UCSD-AML1 (cell line): ENCODE results near the gene MOGAT2.
"Not testable (repeated sequence)": the region's sequence is repeated elsewhere in the genome, so short reads cannot be mapped to it uniquely, and the experiment has no call there.

Source experiments
- DNase-seq: peaks from one replicate; lab custom pipeline; 2025; ENCODE audit not compliant: unreplicated experiment; lab: John Stamatoyannopoulos, UW

MOGAT2 gene

DNA sequence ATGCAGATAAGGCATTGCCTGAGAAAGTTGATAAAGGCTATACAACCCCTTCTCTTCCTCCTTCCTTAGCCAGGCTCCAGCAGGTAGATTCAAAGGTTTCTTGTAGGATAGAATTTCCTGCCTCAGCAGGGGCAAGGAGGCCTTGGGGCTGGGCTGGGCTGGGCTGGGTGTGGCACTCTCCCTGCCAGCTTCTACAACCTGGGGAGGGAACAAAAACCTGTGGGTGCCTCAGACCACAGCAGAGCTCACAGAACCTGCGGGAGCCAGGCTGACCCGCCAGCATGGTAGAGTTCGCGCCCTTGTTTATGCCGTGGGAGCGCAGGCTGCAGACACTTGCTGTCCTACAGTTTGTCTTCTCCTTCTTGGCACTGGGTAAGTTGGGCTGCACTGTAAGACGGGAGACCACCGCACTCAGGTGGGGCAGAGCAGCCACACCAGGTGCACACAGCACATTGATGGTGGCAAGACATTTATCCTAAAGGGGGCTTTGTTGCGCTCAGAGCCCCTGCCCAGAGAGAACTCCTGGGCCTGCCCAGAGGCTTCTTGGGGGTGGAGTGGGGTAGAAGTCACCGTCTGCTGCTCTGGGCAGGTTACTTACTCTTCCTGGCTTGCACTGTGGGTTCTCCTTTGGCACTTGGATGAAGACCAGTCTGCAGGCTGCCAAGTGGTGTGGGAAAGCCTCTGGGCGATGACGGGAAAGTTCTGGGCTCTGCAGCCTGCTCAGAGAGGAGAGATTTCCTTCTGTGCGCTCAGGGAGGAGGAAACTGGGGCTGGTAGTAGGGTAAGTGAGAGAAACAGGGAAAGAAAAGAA lies at the start of gene MOGAT2:
TSS of gene MOGAT2 (plus strand) at position 231 of the 811 bp plus-strand sequence. CDS start at position 282, 51 bp downstream.
- DNase-seq: no peak

DNA sequence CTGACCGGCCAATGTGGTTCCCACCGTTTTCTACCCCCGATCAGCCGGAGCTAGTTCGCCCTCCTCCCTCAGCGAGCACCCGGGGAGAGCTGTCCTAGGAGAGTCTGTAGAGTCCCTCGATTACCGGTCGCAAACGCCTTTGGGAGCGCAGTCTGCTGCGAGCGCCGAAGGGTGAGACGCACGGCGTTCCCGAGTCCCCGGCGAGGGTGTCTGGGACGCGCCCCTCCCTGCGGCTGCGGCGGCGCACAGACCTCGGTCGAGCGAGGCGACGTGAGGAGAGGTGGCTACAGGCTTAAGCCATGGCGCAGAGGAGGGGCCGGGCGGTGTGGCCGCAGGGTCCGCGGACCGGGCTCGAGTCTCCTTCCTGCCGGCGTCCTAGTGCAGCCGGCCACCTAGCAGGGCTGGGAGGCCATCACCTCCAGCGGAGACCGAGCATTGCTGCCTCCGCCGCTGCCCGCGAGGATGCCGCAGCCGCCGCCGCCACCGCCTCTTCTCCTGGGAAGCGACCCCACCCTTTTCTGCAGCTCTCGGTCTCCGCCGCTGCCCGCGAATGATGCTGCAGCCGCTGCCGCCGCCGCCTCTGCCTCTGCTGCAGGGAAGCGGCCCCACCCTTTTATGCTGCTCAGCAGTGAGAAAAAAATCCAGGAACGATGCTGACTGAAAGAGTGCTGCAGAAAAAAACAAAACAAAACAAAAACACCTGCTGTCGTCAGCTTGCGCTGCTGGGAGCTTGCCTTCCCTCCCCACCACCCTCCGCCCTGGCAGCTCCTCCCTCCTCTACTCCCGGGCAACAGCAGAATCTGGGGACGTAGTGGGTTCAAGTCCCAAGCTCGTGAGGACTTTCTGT lies 49.0 kb upstream of the MOGAT2 start, which contains the start of gene MAP6:
TSS of gene MAP6 (minus strand) at position 588 of the 847 bp plus-strand sequence. CDS start 669 bp downstream, outside the sequence.
- DNase-seq: no peak

DNA sequence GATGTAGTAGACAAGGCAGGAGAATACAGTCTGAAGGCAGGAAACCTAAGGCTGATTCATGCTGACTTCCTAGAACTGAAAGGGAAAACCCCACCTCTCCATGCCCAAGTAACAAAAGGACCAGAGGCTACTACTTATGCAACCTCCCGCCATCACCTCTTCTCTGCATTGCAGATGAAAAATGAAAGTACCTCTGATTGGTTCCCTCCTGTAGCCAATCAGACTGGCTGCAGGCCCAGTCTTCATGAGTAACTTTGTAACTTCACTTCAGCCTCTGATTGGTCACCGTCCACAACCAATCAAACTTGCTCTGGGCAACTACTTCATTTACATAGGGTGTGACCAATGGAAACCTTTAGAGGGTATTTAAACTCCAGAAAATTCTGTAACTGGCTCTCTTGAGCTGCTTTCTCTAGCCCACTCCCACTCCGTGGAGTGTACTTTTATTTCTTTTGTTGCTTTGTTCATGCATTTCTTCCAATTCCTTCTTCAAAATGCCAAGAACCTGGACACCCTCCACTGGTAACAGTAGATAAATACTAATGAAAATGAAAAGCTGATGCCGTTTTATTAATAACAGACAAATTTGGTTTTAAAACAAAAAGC lies 43.6 kb upstream of the MOGAT2 start:
- DNase-seq: no peak

DNA sequence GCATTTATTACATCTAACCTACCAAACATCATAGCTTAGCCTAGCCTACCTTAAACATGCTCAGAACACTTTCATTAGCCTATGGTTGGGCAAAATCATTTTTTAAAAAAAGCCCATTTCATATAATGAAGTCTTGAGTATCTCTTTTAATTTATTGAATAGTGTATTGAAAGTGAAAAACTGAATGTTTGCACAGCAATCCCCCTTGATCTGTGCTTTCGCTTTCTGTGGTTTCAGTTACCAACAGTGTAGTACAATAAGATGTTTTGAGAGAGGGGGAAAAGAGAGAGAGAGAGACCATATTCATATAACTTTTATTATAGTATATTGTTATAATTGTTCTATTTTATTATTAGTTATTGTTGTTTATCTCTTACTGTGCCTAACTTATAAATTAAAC lies 40.4 kb upstream of the MOGAT2 start:
- DNase-seq: no peak

DNA sequence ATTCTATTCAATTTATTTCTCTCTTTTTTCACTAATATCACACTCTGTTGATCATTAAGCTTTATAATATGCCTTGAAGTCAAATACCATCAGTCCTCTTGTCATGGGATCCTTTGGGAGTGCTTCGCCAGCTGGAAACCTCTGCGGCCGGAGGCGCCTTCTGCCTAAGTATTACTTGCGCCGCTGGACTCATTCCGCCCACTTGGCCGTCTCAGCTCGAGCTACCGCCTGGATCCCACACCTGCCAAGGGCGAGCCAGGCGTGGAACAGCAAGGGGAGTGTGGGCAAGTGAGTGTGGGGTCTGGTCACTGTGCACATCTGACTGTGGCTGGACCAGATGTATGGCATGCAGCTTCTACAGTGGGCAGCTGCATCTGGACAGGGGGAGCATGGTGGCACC lies 39.7 kb upstream of the MOGAT2 start:
- no peak for DNase-seq

DNA sequence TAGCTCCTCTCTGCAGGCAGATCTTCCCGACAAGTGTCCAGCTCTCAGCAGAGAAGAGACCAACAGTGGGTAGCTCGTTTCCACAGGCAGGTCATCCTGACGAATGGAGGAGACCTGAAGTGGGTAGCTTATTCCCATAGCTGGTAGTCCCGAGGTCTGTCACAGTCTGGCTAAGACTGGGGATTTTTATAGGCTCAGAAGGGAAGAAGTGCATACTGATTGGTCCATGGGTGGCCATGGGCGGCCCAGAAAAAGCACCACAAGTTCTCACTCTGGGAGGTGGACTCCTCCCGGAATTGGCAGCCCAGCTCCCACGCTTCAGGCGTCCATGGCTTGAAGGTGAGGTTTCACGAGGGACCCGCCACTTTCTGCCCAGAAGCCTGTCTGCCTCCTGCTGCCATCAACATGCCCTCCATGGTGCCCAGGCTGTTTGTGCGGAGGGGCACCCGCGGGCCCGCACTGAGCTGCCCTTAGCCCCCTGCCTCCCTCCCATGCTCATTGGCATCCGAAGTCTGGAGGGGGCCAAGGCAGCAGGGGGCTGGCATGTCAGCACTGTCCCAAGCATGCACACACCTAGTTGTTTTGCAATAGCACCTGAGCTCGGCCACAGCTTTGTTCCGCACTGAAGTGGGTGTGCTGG lies 38.9 kb upstream of the MOGAT2 start:
- no peak for DNase-seq

DNA sequence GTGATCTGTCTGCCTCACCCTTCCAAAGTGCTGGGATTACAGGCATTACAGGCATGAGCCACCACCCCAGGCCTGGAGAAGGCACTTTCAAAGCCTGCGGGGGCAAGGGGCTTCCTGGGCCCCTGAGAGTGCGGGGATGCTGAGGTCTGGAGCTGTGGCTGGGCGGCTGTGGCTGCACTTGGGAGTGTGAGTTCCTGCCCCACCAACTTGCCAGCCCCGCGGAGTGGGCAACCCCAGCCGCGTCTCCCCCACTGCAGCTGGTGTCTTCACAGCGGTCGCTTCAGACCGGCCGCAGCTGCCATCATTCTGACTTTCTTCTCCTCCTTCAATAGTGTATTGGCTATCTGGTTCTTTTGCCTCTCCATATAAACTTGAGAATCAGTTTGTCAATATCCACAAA lies 38.1 kb upstream of the MOGAT2 start:
- DNase-seq: no peak

DNA sequence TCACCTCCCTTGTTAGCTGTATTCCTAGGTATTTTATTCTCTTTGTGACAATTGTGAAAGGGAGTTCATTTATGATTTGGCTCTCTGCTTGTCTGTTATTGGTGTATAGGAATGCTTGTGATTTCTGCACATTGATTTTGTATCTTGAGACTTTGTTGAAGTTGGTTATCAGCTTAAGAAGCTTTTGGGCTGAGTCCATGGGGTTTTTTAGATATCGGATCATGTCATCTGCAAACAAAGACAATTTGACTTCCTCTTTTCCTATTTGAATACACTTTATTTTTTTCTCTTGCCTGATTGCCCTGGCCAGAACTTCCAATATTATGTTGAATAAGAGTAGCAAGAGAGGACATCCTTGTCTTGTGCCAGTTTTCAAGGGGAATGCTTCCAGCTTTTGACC lies 33.8 kb upstream of the MOGAT2 start:
- not testable (repeated sequence) for DNase-seq

DNA sequence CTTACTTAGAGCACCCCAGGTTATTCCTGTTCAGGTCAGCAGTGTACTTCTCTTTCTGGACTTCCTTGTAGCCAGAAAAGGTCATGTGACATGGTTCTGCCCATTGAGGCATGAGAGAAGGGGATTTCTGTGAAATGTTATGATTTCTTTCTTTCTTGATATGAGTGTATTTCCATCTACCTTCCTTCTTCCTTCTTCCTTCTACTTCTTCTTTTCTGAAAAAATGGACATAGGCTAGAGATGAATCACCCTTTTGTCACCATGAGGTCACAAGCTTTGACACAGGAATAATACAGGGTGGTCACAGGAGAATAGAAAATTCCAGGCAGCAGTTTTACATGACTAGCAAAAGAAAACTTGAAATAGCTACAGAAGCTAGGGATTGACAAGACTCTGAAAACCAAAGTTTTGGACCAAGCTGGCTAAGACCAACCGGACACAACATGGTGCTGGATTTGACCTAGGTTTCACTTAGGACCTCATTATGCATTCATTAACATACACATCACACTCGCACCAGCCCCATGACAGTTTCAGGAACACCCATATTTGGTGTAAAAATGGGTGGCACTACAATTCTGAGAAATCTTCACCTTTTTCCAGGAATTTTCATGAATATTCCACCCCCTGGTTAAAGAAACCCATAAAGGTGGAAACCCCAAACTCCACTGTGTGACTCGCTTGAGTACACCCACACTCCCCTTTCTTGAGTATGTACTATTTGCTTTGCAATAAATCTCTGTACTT lies 27.6 kb upstream of the MOGAT2 start:
- DNase-seq: no peak

DNA sequence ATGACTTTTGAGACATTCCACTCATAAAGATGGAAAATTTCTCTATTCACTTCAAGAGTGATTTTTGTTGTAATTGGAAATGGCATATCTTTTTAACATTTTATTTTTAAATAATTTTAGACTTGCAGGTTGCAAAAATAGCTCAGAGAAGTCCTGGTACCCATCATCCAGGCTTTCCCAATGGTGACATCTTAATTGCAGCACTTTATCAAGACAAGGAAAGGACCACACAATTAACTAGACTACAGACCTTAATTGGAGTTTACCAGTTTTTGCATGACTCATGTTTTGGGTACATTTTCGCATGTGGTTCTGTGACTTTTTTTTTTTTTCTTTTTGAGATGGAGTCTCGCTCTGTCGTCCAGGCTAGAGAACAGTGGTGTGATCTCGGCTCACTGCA lies 25.8 kb upstream of the MOGAT2 start:
- no peak for DNase-seq

DNA sequence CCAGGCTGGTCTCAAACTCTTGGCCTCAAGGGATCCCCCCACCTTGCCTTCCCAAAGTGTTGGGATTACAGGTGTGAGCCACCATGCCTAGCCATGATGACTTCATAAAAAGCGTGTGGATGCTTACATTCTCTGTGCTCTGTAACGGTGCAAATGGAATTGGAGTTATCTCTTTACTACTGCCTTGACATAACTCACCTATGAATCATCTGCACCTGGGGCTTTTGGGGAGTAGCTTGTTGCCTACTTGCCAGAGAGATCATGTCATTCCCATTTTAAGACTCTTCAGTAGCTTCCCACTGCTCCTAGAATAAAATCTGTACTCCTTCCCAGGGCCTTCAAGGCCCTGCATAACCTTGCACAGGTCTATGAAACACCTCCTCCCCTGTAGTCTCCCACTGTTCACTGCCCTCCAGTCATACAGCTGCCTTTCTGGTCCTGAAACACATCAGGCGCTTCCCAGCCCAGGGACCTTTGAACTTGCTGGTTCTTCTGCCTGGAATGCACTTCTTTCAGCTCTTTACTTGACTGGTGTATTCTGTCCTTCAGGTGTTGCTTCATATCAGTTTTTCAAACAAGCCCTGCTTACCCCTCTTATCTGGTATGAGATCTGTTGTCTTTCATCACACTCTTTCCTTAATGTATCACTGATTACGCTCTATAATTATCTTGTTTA lies 19.6 kb upstream of the MOGAT2 start:
- no peak for DNase-seq

DNA sequence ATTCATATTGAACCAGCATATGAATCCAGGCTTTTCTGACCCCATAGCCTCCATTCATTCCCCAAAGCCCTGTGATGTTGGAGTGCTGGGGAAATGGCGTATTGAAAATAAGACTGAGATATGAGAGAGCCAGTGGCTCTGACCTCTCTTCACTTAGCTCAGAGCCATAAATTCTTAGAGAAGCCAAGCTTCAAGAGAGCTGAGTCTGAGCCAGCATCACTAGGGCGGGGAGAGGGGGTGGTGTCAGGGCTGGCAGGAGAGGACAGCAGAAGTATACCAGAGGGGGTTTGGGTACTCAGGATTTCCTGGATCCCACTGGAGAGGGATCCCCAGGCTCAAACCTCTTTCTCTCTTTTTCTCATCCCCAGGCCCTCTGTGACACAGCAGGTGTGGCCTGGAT lies 16.7 kb upstream of the MOGAT2 start:
- DNase-seq: no peak

DNA sequence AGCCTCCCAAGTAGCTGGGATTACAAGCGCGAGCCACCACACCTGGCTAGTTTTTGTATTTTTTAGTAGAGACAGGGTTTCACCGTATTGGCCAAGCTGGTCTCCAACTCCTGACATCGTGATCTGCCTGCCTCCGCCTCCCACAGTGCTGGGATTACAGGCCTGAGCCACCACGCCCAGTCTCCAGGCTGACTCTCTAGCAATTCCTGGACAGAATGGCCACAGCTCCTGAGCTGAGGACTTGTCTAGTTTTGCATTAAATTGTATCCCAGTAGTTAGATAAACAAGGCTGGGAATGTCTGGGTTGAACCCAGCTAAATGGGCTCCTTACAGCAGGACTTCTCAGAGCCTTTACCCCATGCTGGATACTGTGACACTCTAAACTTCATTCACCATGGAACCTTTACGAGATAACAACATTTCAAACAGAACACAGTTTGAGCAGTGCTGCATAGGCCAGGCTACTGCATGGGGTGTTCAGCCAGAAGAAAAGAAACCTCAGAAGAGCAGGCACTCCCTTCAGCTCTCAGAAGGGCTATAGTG lies 13.9 kb upstream of the MOGAT2 start:
- DNase-seq: no peak

DNA sequence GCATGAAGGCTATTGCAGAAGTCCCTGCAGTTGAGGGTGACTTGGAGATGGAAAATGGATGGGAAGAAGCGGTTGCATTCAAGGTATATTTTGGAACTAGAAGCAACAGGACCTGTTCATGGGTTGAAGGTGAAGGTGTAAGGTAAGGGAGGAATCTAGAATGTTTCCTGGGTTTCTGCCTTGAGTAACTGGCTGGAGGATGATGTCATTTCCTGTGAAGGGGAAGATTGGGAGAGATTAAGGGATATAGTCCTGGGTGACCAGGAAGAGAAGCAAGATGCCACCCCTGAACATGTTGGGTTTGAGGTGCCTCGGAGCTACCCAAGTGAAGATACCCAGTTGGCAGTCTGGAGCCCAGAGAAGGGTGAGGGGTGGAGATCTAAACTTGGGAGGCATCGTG lies 12.1 kb upstream of the MOGAT2 start:
- no peak for DNase-seq

DNA sequence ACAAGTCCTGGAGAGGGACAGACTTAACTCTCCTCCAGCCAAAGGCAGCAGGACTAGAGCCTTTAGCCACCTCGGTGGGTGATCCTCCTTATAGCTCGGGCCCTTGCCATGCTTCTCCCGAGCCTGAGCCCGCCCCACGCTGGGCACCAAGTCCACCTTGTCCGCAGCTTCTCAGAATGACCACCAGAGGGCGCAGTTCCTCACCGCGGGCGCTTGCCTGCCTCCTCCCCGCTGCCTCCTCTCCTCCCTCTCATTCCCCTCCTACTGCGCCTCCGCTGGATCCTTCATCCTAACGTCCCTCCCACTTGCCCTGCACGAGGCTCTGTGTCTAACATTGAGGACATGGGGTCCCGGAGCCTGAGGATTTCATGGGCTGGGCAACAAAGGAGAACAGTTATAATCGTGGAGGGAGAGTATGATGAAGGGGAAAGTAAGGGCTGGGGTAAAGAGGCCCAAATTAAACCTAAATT lies 11.3 kb upstream of the MOGAT2 start:
- peak; percentile 64 for DNase-seq

DNA sequence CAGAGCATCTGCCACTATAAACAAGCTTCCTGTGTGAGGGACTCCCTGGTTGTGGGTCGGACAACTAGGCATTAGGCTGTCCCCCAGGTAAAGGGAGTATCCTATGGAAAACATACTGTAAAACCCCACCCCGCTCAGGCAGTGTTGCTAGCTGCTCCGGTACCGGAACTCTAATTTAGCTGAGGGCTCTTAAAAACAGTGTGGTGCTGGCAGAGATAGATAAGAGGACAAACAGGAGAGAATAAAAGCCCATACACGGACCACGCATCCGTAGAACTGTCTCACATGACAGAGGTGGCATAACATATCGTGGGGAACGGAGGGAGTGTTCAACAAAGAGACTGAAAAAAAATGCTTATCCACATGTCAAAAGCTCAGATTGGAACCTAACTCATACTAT lies 3.4 kb upstream of the MOGAT2 start:
- DNase-seq: no peak

DNA sequence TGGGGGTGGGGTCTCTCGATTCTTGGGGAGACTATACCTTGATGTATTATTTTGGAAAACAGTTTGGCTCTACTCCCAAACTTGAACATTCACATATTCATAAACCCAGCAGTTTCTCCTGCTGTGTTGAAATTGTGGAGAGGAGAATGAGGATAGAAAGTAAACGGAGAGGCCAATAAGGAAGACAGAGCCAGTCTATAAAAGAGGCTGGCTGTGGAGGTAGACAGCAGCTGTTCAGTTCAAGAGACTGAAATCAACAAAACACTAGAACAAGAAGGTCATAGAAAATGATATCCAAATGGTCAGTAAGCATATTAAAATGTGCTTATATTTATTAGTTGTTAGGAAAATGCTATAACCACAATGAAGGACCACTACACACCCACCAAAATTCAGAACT lies 1.9 kb upstream of the MOGAT2 start:
- no peak for DNase-seq

DNA sequence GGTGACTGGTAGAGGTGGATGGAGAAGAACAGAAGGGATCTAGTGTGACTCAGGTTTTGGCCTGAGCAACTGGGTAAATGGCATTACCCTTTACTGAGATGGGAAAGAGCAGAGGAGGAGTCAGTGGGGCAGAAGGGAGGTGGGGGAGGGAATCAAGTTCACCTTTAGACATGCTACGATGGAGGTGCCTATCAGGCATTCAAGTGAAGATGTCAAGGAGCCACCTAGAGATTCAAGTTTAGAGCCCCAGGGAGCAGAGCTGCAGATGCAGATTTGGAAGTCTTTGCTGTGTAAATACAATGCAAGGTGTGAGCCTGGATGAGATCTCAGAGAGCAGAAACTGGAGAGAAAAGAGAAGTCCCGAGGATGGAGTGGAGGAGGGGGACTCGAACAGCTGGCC lies 979 bp upstream of the MOGAT2 start:
- no peak for DNase-seq
